ENCODE measurements around the gene PSMF1. TPM values are rescaled to one million over a fixed set of nuclear protein-coding genes. Genes with fewer than 3 reads are reported as not detected.

The PSMF1 gene
- total RNA-seq, 4 donors from 2014 or later = 11.5 to 91.6 (median 54.5) TPM

DNA sequence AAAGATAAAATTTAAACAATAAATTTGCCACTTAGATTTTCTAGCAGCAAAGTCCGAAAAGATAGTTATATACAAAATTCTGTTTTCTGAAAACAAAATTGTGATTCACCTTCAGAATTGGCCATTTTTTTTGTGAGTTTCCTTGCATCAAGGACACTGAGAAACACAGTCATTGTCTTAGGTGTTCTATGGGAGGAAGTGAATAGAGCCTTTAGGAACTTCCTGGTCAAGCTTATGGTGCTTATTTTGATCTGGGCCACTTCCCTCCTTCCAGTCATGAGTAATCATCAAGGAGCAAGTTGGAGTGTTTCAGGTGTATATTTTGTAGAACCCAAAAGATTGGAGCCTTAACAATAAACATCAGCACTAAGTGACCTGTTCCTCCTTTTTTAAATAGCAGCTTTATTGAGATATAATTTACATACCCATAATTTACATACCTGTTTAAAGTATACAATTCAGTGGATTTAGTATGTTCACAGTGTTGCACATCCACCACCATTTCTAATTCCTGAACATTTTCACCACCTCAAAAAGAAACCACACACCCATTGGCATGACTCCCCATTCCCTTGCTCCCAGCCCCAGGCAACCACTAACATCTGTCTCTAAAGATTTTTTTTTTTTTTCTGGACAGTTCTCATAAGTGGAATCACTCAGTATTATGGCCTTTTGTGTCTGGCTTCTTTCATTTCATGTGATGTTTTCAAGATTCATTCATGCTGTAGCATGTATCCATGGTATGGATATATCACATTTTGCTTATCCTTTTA, 48.7 kb downstream of the PSMF1 start:
- Histone ChIP-seq H3K36me3 (no peaks in the 10 kb centered on the region), H3K27ac (no peak overlapping the region), H3K4me1 (no peaks in the 10 kb centered on the region), H3K4me3 (no peak overlapping the region), H3K9me3 (no peaks in the 10 kb centered on the region), H3K27me3 (no peaks in the 10 kb centered on the region)
- no peak for TF ChIP-seq POLR2A (IDR thresholded peaks at IDR 0.05)
- TF ChIP-seq, protein P1, sequence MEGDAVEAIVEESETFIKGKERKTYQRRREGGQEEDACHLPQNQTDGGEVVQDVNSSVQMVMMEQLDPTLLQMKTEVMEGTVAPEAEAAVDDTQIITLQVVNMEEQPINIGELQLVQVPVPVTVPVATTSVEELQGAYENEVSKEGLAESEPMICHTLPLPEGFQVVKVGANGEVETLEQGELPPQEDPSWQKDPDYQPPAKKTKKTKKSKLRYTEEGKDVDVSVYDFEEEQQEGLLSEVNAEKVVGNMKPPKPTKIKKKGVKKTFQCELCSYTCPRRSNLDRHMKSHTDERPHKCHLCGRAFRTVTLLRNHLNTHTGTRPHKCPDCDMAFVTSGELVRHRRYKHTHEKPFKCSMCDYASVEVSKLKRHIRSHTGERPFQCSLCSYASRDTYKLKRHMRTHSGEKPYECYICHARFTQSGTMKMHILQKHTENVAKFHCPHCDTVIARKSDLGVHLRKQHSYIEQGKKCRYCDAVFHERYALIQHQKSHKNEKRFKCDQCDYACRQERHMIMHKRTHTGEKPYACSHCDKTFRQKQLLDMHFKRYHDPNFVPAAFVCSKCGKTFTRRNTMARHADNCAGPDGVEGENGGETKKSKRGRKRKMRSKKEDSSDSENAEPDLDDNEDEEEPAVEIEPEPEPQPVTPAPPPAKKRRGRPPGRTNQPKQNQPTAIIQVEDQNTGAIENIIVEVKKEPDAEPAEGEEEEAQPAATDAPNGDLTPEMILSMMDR (IDR thresholded peaks at IDR 0.05) = no peak
- no peak for DNase-seq
- intact Hi-C loops (cut with DNase I; ENCODE audit: low total_unique reads) = no loop called here

DNA sequence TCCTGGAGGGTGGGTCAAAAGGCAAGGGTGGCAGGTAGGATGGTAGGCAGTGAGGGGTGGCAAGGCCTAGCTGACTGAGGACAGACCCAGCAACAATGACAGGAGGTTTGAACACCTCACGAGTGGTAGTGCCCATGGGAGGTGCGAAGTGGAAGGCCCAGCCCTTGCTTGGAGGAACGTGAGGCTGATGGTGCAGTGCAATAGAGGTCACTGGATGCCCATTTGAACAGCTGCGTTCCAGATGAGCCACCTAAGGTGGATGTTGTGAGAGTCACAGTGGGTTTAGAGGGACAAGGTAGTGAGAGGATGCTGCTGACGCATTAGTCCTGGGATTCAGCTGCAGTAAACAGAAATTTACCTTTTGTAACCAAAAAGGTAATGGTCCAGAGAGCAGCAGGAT, 50.8 kb downstream of the PSMF1 start:
- no peak for DNase-seq
- no peak for TF ChIP-seq POLR2A (IDR thresholded peaks at IDR 0.05)
- TF ChIP-seq, protein P1 (IDR thresholded peaks at IDR 0.05) = no peak
- H3K4me3 ChIP-seq = no peak overlapping the region
- no peaks in the 10 kb centered on the region for H3K27me3 ChIP-seq
- H3K27ac ChIP-seq = no peak overlapping the region
- intact Hi-C loops (cut with DNase I; ENCODE audit: low total_unique reads) = no loop called here
- H3K4me1 ChIP-seq = no peaks in the 10 kb centered on the region
- no peaks in the 10 kb centered on the region for H3K36me3 ChIP-seq
- H3K9me3 ChIP-seq = no peaks in the 10 kb centered on the region

DNA sequence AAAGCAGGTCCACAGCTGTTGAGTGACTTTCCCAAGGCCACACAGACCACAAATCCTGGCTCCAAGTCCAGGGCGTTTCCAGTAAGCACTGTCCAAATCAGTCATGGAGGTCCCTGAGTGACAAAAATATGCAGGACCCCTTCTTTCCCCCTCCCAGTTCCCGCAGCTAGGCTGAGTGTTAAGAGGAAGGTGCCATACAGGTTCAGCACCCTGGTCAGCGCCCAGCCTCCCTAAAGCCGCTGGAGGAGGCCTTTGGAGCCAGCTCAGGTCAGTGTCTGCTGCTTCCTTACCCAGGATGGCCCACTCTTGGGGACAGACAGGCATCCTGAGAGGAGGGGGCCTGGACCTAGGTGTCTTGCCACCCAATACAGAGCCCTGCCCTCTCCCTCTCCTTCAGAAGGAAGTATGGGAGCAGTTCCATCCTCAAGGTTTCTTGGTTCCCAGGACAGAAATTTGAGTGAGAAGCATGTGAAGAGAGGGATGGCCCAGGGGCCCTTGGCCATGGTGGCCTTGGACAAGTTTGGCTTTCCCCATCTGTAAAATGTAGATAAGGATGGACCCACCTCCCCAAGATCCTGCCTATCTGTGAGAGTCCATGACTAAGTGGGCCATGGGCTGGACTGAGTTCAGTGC, 53.2 kb downstream of the PSMF1 start:
- DNase-seq = no peak
- Histone ChIP-seq H3K4me1 (no peaks in the 10 kb centered on the region), H3K36me3 (no peaks in the 10 kb centered on the region), H3K4me3 (no peak overlapping the region), H3K27me3 (no peaks in the 10 kb centered on the region), H3K27ac (no peak overlapping the region), H3K9me3 (no peaks in the 10 kb centered on the region)
- intact Hi-C loops (cut with DNase I; ENCODE audit: low total_unique reads) = no loop called here
- TF ChIP-seq, protein P1 (IDR thresholded peaks at IDR 0.05) = no peak
- no peak for TF ChIP-seq POLR2A (IDR thresholded peaks at IDR 0.05)

DNA sequence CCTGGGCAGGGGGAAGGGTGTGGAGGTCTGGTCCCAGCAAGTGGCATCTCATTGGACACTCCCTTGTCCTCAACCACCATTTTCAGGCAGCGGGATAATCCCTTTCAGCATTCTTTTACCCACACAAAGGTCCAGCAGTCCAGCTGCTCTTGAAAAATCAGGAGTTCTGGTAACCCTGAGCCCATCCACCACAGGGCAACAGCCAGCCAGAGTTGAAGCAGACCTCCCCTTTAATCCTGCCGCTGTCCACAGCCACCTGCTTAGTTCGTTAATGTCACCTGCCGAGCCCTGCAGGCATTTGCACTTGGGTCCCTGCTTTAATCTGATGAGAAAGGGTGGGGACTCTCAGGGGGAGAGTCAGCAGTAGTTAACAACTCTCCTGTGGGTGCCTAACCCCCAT, 55.3 kb downstream of the PSMF1 start:
- Histone ChIP-seq H3K4me3 (no peak overlapping the region), H3K36me3 (no peaks in the 10 kb centered on the region), H3K27ac (no peak overlapping the region), H3K9me3 (no peaks in the 10 kb centered on the region), H3K4me1 (no peaks in the 10 kb centered on the region), H3K27me3 (no peaks in the 10 kb centered on the region)
- TF ChIP-seq, protein P1 (IDR thresholded peaks at IDR 0.05) = no peak
- no peak for TF ChIP-seq POLR2A (IDR thresholded peaks at IDR 0.05)
- no peak for DNase-seq
- intact Hi-C loops (cut with DNase I; ENCODE audit: low total_unique reads) = no loop called here

GRCh38 chr20:1174787-1175186, 56.4 kb downstream of the PSMF1 start:
- intact Hi-C loops (cut with DNase I; ENCODE audit: low total_unique reads) = no loop called here
- H3K27me3 ChIP-seq = no peaks in the 10 kb centered on the region
- no peaks in the 10 kb centered on the region for H3K4me1 ChIP-seq
- no peak for DNase-seq
- H3K9me3 ChIP-seq = no peaks in the 10 kb centered on the region
- H3K36me3 ChIP-seq = no peaks in the 10 kb centered on the region
- TF ChIP-seq, protein P1 (IDR thresholded peaks at IDR 0.05) = no peak
- TF ChIP-seq POLR2A (IDR thresholded peaks at IDR 0.05) = no peak
- H3K4me3 ChIP-seq = no peak overlapping the region
- no peak overlapping the region for H3K27ac ChIP-seq
